Keratinocyte (primary cell): Measurements from ENCODE around the gene ISG15.

Experiments
- CTCF ChIP-seq, 3 experiments: IDR thresholded peaks in 1 of 3; conservative IDR thresholded peaks in 1 of 3; optimal IDR thresholded peaks in 1 of 3; 2 replicates in 2 of 3; 3 replicates in 1 of 3; pipeline versions ENCODE3 to v1.5.1; 2011; ENCODE audit warnings: low read length in 3 of 3, mild to moderate bottlenecking in 3 of 3, moderate library complexity in 2 of 3, control low read depth in 1 of 3, inconsistent platforms in 1 of 3; ENCODE audit not compliant: insufficient read depth in 2 of 3; ENCODE audit errors: extremely low read depth in 1 of 3
- EZH2 ChIP-seq: IDR thresholded peaks from one replicate; pipeline ENCODE4 v1.6.1; 2012; ENCODE audit warnings: inconsistent platforms, mild to moderate bottlenecking, low read length, moderate library complexity

GRCh38 chr1:1037366-1038327, 24.4 kb downstream of the ISG15 start:
- TF ChIP-seq CTCF (optimal IDR thresholded peaks at IDR 0.05 in 1 of 3, IDR thresholded peaks at IDR 0.05 in 1 of 3, conservative IDR thresholded peaks at IDR 0.05 in 1 of 3; ENCODE audit: extremely low read depth in 1 of 3, insufficient read depth in 2 of 3, low read length in 3 of 3) (no peak), EZH2 (no peak)
